Activated effector memory CD4-positive, alpha-beta T cell treated with anti-CD3 and anti-CD28 coated beads, Interleukin-2, amount 50 U/mL, for 16 hours (primary cell): ENCODE measurements around the gene GPR161.
"Not testable (repeated sequence)": the region's sequence is repeated elsewhere in the genome, so short reads cannot be mapped to it uniquely, and the experiment has no call there.

Experiments used
- DNase-seq: peaks from one replicate; pipeline ENCODE4 v3.0.0-alpha.2; 2020

The GPR161 gene, protein sequence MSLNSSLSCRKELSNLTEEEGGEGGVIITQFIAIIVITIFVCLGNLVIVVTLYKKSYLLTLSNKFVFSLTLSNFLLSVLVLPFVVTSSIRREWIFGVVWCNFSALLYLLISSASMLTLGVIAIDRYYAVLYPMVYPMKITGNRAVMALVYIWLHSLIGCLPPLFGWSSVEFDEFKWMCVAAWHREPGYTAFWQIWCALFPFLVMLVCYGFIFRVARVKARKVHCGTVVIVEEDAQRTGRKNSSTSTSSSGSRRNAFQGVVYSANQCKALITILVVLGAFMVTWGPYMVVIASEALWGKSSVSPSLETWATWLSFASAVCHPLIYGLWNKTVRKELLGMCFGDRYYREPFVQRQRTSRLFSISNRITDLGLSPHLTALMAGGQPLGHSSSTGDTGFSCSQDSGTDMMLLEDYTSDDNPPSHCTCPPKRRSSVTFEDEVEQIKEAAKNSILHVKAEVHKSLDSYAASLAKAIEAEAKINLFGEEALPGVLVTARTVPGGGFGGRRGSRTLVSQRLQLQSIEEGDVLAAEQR

DNA sequence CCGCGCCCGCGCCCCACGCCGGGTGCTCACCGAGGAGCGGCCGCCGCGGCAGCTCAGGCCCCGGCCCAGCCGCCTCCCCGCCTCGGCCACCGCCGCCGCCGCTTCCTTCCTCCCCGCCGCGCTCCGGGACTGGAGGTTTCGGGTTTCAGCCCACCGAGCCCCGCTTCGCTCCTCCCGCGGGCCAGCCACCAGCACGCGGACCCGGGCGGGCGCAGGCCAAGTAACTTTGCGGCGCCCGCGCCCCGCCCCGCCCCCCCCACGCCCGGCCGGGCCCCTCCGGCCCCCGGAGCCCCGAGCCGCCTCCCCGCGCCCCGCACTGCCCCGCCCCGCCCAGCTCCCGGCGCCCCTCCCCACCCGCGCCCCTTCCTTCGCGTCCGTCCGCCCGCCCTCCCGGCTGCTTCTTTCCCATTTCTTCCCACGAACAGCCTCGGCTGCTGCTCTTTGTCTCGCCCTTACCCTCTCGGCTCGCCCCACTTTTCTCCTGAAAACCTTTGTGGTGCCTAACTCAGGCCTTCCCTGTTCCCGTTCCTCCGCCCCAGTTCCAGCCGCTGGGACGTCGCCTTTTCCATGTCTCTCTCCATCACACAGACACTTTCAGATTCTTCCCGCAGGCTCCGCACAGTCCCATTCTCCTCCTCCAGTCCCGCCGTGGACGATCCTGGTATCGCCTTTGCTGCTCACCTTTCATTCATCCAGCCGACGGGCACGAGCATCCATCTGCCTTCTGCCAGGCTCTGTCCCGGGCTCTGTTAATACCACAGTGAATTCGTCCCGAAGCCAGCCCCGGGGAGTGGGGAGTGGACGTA is at the start of gene GPR161:
TSS of gene GPR161 (minus strand) at position 222 of the 806 bp plus-strand sequence. CDS start 32,080 bp downstream, outside the sequence.
- peak; percentile 66 for DNase-seq

DNA sequence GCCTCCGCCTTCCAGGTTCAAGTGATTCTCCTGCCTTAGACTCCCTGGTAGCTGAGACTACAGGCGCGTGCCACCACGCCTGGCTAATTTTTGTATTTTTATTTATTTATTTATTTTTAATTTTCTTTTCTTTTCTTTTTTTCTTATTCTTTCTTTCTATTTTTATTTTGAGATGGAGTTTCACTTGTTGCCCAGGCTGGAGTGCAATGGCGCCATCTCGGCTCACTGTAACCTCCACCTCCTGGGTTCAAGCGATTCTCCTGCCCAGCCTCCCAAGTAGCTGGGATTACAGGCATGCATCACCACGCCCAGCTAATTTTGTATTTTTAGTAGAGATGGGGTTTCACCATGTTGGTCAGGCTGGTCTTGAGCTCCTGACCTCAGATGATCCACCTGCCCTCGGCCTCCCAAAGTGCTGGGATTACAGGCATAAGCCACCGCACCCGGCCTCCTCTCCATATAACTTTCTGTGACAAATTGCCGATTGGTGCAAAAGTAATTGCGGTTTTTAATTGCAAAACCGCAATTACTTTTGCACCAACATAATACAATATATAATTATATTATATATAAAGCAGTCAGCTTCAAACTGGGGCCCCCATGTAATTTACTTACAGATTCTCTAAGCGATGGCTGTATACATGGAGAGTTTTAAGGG is 44.5 kb upstream of the GPR161 start:
- not testable (repeated sequence) for DNase-seq

DNA sequence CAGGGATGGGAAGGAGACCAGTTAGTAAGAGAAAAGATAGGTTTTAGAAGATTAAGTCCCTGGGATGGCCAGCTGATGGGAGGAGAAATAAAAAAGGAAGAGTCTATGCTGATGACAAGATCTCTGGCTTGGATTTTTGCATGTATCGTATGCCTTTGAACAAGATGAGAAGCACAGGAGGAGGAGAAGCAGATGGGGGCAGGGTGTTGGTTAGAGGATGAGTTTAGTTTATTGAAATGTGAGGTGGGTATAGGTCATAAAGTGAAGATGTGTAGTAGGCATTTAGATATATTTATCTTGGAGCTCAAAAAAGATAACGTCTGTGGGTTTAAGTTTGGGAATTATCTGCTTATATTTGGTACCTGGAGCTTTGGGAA is 43.4 kb upstream of the GPR161 start:
- DNase-seq, result no peak

DNA sequence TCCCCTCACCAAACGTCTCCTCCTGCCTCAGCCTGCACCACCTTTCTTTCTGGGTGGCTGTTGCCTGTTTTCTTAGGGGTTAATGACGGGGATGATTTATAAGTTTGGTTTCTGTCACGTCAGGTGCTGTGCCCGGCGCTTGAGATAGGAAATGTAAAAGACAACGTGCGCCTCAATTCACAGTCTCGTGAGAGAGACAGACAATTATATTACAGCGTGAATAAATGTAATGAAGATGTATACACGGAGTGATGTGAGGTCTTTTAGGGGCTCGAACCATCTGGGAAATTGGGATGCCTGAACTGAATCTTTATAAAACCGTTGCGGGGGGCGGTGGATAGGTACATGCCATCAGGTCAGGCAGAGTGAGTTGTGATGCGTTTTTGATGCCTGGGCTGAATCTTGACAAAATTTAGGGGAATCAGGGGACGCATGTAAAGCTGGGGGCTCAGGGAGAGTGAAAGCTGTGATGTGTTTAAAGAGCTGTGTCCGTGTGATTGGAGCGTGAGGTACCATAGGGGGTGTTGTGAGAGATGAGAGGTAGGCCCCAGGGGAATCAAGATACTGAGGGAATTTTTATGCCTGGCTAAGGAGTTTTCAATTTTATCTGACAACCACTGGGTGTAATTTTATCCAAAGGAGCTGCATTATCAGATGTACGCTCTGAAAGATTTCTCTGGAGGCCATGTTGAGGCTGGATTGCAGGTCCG is 42.9 kb upstream of the GPR161 start:
- no peak for DNase-seq

DNA sequence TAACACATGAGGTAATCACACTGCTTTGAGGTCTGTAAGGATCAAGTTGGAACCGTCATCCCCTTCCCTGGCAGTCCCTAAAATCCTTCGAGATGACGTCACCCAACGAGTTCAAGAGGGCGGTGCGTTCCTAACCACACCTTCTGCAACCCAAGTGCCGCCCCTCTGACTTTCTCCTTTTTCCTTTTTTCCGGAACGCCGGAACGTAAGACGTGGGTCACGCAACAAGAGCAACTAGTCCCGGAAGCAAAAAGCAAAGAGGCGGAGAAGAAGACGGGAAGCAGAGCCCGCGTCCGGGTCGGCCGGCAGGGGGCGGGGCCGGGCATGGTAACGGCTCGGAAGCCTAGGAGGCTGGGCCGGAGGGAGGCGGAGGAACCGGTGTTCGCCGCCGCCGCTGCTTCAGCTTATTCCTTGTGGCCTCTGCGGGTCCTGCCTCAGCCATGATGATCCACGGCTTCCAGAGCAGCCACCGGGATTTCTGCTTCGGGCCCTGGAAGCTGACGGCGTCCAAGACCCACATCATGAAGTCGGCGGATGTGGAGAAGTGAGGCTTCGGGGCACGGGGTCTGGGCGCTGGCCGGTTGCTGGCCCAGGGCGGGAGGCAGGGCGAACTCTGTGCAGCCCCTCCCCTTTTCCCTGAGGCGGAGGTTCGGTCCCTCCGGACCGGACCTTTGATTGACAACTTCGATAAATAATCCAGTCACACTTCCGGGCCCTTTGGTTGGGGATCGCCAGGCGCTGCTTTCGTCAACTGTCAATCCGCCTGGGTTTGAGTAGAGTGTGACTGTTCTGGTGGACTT is 42.1 kb upstream of the GPR161 start, which contains the start of gene TIPRL:
TSS of gene TIPRL (plus strand) at position 325 of the 800 bp plus-strand sequence. CDS start at position 441, 116 bp downstream.
- DNase-seq, result peak; percentile 97

DNA sequence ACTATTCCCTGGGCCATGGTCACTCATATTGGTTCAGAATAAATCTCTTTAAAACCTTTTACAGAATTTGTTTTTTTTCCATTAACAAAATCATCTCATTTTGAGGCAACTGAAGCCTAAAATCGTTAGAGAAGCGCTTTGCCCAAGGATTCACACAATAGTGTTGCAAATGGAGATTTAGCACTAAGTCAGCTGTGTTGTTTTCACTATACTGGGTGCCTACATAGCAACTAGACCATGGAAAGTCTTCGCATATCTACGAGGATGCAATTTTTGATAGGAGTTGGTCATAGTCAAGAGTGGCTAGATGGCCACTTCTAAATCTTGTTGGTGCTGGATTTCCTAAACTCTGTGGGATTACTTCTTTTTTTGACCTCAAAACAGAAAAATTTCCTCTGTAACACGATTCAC is 41.5 kb upstream of the GPR161 start:
- no peak for DNase-seq

DNA sequence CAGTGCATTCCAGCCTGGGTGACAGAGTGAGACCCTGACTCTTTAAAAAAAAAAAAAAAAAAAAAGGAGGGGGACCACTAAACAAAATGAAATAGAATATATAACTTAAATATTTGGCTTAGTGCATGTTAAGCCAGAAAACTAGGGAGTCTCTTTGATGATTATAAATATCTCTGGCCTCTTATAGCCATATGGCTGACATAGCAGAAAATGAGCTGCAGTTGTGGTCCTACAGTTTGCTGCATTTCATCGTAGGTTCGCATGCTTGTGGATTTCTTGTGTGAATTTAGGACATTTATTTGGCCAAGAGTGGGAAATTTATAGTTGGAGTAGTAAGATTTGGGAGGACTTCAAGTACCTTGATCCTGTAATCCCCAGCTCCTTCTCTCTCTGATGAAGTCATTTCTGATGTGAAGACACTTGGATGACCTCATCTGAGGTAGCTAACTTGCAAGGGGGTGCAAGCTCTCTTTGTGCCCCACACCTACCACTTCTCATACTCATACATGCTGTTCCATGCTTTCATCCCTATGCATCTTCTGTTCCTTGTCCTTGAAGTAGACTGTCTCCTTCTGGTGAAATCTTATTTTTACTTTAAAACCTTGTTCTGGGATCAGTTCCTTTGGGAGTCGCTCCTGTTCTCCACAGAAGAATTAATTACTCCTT is 35.7 kb upstream of the GPR161 start:
- no peak for DNase-seq

DNA sequence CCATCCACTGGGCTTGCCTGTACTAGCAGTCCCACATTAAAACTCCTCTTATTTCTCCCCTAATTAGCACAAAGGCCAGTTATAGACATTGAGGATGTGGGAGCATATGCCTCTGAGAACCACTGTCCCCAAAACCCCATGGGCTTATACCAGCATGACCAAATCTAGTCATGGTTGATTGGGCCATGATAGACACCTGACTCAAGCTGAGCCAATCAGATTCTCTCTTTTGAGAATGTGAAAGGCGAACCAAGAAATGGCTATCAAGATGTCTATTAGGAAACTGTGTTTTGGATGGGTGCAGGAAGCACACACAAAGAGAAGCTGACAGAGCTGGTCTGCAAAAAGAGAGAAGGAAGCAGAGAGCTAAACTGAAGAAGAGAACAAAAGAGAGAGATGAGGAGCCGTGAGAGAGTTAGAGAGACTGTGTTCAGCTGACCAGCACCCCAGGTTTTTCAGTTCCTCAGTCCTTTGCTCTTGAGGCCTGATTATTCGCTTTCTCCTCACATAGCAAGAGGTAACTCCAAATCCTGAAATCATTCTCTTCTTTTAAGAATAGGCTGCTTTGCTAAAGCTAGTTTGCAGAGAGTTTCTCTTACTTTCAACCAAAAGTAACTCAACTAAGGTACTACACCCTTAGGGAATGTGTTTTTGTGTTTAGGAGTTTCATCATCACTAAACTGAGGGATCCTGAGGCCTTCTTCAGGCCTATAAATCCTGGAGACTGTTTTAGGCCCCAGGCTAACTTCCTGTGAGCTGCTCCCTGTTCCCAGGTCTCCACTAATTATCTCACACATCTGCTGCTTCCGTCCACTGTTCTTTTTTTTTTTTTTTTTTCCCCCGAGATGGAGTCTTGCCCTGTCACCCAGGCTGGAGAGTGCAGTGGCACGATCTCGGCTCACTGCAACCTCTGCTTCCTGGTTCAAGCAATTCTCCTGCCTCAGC is 34.1 kb upstream of the GPR161 start:
- DNase-seq, result no peak

DNA sequence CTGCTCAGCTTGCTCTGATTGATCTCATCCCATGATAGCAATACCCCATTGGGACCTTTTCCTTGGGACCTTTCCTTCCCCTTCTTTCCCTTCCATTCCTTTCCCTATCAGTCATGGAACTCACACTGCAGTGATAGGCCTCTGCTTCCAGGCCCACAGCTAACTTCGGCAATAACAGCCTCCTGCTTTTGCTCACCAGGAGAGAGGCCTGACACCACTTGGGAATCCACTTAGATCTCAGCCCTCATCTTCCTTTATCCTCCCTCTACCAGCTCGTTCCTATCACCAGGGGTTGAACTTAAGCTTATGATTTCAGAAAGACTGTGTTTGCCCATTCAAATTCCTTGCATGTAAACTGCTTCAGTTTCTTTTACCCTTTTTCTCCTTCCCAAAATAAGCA is 31.1 kb upstream of the GPR161 start:
- no peak for DNase-seq

DNA sequence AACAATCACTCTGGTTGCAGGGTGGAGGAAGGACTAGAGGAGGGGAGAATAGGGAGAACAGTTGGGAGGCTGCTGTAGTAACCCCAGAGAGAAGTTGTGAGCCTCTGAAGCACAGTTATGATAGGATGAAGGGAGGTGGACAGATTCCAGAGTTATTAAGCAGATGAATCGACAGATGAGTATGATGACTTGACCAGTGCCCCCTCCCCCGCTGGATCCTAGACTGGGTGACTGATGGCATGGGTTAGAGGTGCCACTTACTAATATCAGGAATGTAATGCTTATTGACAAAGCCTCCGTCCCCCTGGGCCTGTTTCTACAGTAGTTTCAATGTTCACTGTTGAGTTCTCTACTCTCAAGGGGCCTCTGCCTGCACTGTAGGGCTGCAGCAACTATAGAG is 28.0 kb upstream of the GPR161 start:
- no peak for DNase-seq

DNA sequence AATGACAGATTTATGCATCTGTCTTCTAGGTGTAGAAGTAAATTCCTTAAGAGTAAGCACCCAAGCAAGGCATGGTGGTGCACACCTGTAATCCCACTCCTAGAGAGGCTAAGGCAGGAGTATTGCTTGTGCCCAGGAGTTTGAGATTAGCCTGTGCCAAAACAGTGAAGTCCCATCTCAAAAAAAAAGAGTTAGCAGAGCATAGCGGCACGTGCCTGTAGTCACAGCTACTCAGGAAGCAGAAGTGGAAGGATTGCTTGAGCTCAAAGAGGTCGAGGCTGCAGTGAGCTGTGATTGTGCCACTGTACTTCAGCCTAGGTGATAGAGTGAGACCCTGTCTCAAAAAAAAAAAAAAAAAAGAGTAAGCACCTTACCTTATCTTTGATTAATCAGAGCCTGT is 26.9 kb upstream of the GPR161 start:
- no peak for DNase-seq

DNA sequence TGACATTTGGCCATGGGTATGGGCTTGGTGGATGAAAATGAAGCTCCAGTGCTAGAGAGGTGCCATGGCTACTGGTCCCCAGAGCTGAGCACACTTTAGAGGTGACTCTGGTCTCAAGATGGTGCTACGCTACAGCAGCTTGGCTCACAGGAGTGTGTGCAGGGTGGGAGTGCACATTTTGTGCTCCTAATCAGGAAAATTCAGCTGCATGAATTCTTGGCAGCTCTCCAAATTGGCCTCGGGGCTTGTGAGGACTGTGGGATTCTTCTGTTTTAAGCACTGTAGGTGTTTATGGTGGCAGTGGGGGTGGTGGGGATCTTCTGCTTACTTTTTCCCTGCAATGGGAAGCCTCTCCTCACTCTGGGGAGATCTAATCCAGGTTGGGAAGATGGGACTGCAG is 24.7 kb upstream of the GPR161 start:
- no peak for DNase-seq

DNA sequence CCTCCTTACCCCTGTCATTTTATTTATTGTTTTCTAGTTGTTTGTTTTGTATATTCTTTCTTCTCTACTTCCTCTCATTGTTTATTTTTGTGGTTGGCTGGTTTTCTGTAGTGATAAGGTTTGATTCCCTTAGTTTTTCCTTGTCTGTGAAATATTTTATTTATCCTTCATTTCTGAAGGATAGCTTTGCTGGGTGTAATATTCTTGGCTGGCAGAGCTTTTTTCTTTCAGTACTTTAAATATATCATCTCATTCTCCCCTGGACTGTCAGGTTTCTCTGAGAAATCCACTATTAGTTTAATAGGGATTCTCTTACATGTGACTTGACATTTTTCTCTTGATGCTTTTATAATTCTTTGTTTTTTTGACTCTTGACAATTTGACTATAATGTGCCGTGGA is 23.2 kb upstream of the GPR161 start:
- no peak for DNase-seq

DNA sequence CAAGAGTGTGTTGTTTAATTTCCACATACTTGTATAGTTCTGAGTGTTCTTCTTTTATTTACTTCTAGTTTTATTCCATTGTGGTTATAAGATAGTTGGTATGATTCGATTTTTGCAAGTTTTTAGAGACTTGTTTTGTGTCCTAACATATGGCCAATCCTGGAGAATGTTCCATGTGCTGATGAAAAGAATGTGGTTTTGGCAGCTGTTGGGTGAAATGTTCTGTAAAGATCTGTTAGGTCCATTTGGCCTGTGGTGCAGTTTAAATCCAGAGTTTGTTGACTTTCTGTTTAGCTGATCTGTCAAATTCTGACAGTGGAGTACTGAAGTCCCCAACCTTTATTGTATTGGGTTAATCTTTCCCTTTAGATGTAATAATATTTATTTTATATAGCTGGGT is 22.5 kb upstream of the GPR161 start:
- DNase-seq, result no peak

DNA sequence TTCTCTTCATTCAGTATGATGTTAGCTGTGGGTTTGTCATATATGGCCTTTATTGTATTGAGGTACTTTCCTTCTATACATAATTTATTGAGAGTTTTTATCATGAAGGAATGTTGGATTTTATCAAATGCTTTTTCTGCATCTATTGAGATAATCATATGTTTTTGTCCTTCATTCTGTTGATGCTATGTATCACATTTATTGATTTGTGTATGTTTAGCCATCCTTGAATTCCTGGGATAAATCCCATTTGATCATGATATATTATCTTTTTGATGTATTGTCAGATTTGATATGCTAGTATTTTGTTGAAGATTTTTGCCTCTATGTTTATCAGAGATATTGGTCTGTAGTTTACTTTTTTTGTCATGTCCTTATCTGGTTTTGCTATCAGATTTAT is 20.9 kb upstream of the GPR161 start:
- DNase-seq, result no peak

DNA sequence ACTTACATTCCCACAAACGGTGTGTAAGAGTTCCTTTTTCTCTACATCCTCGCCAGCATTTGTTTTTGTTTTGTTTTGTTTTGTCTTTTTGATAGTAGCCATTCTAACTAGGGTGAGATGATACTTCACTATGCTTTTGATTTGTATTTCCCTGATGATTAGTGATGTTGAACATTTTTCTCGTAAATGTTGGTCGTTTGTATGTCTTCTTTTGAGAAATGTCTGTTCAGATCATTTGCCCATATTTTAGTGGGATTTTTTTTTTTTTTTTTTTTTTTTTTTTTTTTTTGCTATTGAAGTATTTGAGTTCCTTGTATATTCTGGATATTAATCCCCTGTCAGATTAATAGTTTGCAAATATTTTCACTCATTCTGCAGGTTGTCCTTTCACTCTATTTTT is 19.2 kb upstream of the GPR161 start:
- no peak for DNase-seq

DNA sequence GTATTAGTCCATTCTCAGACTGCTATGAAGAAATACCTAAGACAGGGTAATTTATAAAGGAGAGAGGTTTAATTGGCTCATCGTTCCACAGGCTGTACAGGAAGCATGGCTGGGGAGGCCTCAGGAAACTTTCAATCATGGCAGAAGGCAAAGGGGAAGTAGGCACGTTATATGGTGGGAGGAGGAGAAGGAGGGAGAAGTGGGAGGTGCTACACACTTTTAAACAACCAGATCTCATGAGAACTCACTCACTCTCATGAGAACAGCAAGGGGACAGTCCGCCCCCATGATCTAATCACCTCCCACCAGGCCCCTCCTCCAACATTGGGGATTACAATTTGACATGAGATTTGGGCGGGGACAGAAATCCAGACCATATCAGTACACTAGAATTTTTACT is 18.0 kb upstream of the GPR161 start:
- DNase-seq, result not testable (repeated sequence)

DNA sequence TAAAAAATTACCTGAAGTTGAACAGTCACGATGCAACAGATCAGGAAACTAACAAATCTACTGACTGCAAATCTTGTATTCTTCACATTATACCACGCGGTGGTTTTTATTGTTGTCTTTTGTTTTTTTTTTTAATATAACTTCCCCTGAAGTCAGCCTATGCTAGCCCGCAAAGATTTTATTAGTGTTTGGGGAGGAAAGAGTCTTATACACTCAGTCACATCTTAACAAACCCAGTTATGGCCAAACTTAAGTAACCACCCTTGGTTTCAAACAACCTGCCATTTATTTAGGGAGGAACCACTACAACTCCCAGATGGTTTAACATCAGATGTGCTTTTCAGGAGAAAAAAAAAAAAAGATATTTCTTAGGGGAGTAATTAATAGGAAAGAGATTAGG is 15.2 kb upstream of the GPR161 start:
- no peak for DNase-seq

DNA sequence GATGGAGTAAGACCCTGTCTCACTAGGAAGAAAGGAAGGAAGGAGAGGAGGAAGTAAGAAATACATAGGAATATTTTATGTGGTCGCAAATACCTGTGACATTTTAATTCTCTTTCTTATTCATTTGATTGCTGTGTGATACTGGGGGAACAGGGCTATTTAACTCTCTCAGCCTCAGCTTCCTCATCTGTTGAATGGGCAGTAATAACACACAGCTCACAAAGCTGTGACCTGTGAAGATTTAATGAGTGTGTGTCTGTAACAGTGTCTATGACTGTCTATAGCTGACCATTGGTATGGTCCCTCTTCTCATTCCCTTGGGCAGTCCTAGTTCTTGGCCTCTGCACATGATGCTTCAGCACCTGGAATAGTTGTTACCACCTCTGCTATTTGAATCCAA is 13.6 kb upstream of the GPR161 start:
- no peak for DNase-seq

DNA sequence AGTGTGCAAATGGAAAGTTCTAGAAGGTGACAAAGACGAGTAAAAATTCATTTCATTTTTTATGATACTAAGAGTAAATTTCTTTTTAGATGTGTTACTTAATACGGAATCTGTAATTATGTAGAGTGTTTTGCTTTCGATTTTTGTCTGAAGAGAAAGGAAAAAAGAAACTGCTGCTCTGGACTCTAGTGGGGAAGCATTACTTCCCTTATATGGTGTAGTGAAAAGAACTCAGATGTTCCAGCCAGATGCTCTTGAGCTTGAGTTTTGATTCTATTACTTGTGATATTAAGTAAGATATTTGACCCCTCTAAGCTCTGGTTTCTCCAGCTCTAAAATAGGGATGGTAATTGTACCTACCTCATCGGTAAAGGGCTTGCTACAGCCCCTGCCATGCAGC is 12.2 kb upstream of the GPR161 start:
- no peak for DNase-seq
